Measurements from ENCODE around the gene ZBTB21. TPM values are rescaled to one million over a fixed set of nuclear protein-coding genes. Genes with fewer than 3 reads are reported as not detected.

Gene ZBTB21
- total RNA-seq, 2 donors from 2014 or later = 17.3 to 23.1 TPM

DNA sequence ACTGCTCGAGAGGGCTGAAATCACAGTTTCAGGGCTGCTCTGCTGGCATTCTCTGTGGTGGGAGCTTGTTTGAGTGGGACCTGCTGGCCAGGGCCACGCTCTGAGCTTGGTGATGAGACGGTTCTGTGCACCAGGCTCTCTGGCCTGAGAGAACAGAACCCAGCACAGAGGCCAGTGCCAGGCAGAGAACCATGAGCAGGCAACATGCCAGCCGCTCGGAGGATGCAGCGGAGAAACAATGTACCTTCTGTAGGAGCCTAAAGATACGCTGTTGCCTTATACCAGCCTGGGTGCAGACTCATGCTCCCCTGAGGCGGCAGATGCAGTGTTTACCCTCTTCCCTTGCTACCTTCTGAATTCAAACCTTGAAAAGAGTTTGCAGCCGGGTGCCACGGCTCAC lies 66.3 kb downstream of the ZBTB21 start:
- no peaks in the 10 kb centered on the region for H3K36me3 ChIP-seq (ENCODE audit: control insufficient read depth, insufficient read depth, low read length)
- no peaks in the 10 kb centered on the region for H3K4me1 ChIP-seq (ENCODE audit: control insufficient read depth, insufficient read depth, low read length)
- WGBS, 2 experiments (ENCODE audit: insufficient coverage in 1 of 2, insufficient read length in 1 of 2) = 95% methylated on average over 7 to 10 of the region's 10 CpGs
- H3K27me3 ChIP-seq (ENCODE audit: control insufficient read depth, insufficient read depth, low read length, poor library complexity, severe bottlenecking) = no peaks in the 10 kb centered on the region
- no peaks in the 10 kb centered on the region for H3K9me3 ChIP-seq (ENCODE audit: control insufficient read depth, low read length)
- Mint-ChIP-seq H3K9me3 (no peaks in the 10 kb centered on the region), H3K27me3 (ENCODE audit: insufficient read depth) (no peaks in the 10 kb centered on the region), H3K4me3 (no peak overlapping the region), H3K27ac (no peak overlapping the region), H3K36me3 (ENCODE audit: low read depth) (peaks cover 4% of the 10 kb centered on the region), H3K4me1 (peaks cover 10% of the 10 kb centered on the region)
- DNase-seq = no peak
- no peak overlapping the region for H3K4me3 ChIP-seq (ENCODE audit: low read length)
- H3K27ac ChIP-seq (ENCODE audit: low read depth, low read length) = no peak overlapping the region
- TF ChIP-seq, protein P1, sequence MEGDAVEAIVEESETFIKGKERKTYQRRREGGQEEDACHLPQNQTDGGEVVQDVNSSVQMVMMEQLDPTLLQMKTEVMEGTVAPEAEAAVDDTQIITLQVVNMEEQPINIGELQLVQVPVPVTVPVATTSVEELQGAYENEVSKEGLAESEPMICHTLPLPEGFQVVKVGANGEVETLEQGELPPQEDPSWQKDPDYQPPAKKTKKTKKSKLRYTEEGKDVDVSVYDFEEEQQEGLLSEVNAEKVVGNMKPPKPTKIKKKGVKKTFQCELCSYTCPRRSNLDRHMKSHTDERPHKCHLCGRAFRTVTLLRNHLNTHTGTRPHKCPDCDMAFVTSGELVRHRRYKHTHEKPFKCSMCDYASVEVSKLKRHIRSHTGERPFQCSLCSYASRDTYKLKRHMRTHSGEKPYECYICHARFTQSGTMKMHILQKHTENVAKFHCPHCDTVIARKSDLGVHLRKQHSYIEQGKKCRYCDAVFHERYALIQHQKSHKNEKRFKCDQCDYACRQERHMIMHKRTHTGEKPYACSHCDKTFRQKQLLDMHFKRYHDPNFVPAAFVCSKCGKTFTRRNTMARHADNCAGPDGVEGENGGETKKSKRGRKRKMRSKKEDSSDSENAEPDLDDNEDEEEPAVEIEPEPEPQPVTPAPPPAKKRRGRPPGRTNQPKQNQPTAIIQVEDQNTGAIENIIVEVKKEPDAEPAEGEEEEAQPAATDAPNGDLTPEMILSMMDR (conservative IDR thresholded peaks at IDR 0.05) = no peak
- H3K9ac ChIP-seq (ENCODE audit: extremely low read depth, low read length, poor library complexity, severe bottlenecking) = no peak overlapping the region

DNA sequence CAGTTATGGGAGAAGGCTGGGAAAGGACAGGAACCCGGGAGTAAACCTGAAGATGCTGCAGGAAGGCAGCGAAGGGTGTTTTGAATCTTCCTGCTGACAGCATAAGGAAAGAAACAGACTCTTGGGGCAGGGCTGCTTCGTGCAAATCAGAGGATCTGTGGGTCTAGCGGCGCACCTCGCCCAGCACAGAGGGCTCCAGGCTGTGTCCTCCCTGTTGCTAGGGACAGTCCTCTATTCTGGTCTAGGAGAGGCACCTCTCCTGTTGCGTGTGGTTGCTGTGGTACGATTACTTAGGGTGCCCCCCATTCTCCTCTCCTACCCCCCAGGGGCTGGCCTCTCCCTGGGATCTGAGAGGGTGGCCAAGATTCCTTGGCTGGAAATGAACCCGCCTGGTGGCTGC lies 67.7 kb downstream of the ZBTB21 start:
- no peak overlapping the region for H3K4me3 Mint-ChIP-seq
- H3K36me3 Mint-ChIP-seq (ENCODE audit: low read depth) = peaks cover 4% of the 10 kb centered on the region
- H3K27ac Mint-ChIP-seq = no peak overlapping the region
- no peaks in the 10 kb centered on the region for H3K9me3 ChIP-seq (ENCODE audit: control insufficient read depth, low read length)
- no peak overlapping the region for H3K4me3 ChIP-seq (ENCODE audit: low read length)
- no peaks in the 10 kb centered on the region for H3K27me3 Mint-ChIP-seq (ENCODE audit: insufficient read depth)
- H3K27me3 ChIP-seq (ENCODE audit: control insufficient read depth, insufficient read depth, low read length, poor library complexity, severe bottlenecking) = no peaks in the 10 kb centered on the region
- no peak overlapping the region for H3K27ac ChIP-seq (ENCODE audit: low read depth, low read length)
- no peaks in the 10 kb centered on the region for H3K4me1 ChIP-seq (ENCODE audit: control insufficient read depth, insufficient read depth, low read length)
- DNase-seq = no peak
- no peaks in the 10 kb centered on the region for H3K4me1 Mint-ChIP-seq
- H3K36me3 ChIP-seq (ENCODE audit: control insufficient read depth, insufficient read depth, low read length) = no peaks in the 10 kb centered on the region
- H3K9ac ChIP-seq (ENCODE audit: extremely low read depth, low read length, poor library complexity, severe bottlenecking) = no peak overlapping the region
- no peaks in the 10 kb centered on the region for H3K9me3 Mint-ChIP-seq
- TF ChIP-seq, protein P1 (conservative IDR thresholded peaks at IDR 0.05) = no peak
- 90 to 95% methylated on average over 6 to 9 of the region's 9 CpGs for WGBS, 2 experiments (ENCODE audit: insufficient coverage in 1 of 2, insufficient read length in 1 of 2)

DNA sequence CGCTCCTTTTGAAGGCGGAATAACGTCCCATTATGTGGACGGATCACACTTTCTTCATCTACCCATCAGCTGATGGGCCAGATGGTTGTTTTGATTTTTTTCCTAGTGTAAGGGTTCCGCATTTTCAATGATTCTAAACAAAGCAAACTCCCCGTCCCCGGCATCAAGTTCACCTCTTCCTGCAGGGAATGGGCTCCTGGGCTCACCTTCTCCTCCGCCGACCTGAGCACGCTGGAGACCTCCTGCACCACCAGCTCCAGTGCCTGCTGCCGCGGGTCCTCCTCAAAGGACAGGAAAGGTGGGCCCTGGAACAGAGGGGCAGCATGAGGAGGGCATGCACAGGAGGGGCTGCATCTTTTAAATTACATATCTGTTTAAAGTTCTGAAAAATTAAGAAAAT lies 68.2 kb downstream of the ZBTB21 start:
- no peaks in the 10 kb centered on the region for H3K4me1 ChIP-seq (ENCODE audit: control insufficient read depth, insufficient read depth, low read length)
- no peaks in the 10 kb centered on the region for H3K27me3 ChIP-seq (ENCODE audit: control insufficient read depth, insufficient read depth, low read length, poor library complexity, severe bottlenecking)
- DNase-seq = no peak
- no peak overlapping the region for H3K4me3 ChIP-seq (ENCODE audit: low read length)
- H3K9ac ChIP-seq (ENCODE audit: extremely low read depth, low read length, poor library complexity, severe bottlenecking) = no peak overlapping the region
- TF ChIP-seq, protein P1 (conservative IDR thresholded peaks at IDR 0.05) = no peak
- no peaks in the 10 kb centered on the region for H3K9me3 Mint-ChIP-seq
- H3K4me1 Mint-ChIP-seq = no peaks in the 10 kb centered on the region
- no peaks in the 10 kb centered on the region for H3K36me3 ChIP-seq (ENCODE audit: control insufficient read depth, insufficient read depth, low read length)
- no peaks in the 10 kb centered on the region for H3K27me3 Mint-ChIP-seq (ENCODE audit: insufficient read depth)
- H3K4me3 Mint-ChIP-seq = no peak overlapping the region
- no peaks in the 10 kb centered on the region for H3K9me3 ChIP-seq (ENCODE audit: control insufficient read depth, low read length)
- no peak overlapping the region for H3K27ac Mint-ChIP-seq
- WGBS, 2 experiments (ENCODE audit: insufficient coverage in 1 of 2, insufficient read length in 1 of 2) = 93 to 94% methylated on average over 7 to 12 of the region's 12 CpGs
- H3K36me3 Mint-ChIP-seq (ENCODE audit: low read depth) = peaks cover 4% of the 10 kb centered on the region
- H3K27ac ChIP-seq (ENCODE audit: low read depth, low read length) = no peak overlapping the region

Data from endodermal cell (in vitro differentiated cells).